ENCODE results near the gene TOM1L2. TPM values are rescaled to one million over a fixed set of nuclear protein-coding genes. Genes with fewer than 3 reads are reported as not detected.
A peak's percentile ranks its signal among the peaks of the same experiment; 100 is the strongest.

Gene TOM1L2
- total RNA-seq, 1 experiment from 2014 or later: 77.1 TPM

- in situ Hi-C loops (cut with HindIII; ENCODE audit: low sequenced_read_pairs): no loop called here
- DNase-seq (ENCODE audit: low spot score): no peak
These were observed 151.6 kb downstream of the TOM1L2 start for GRCh38 chr17:17820463-17821158.

- in situ Hi-C loops (cut with HindIII; ENCODE audit: low sequenced_read_pairs): no loop called here
- no peak for DNase-seq (ENCODE audit: low spot score)
These were observed 152.2 kb downstream of the TOM1L2 start for GRCh38 chr17:17820046-17820445.

DNA sequence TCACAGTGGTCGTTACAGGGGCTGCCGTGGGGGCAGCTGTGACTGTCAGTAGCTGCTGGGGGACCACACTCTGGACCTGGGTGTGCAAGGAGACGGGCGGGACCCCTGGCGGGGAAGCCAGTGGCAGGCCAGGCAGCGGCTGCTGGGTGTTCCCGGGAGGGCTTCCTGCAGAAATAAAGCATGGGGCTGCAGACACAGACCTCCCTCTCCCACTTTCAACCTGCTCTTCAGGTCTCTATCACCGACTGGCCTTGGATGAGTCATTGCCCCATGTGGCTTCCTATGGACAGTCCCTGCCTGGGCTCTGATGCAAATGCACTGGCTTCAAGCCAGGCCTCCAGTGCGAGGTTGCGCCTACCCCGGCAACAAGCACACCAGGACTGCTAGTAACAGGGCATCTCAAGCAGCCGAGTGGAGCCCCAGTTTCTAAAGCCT is 152.6 kb downstream of the TOM1L2 start:
- in situ Hi-C loops (cut with HindIII; ENCODE audit: low sequenced_read_pairs): no loop called here
- peak; percentile 56 for DNase-seq (ENCODE audit: low spot score)

- no peak for DNase-seq (ENCODE audit: low spot score)
- in situ Hi-C loops (cut with HindIII; ENCODE audit: low sequenced_read_pairs): no loop called here
These were observed 153.1 kb downstream of the TOM1L2 start for GRCh38 chr17:17819111-17819510.

DNA sequence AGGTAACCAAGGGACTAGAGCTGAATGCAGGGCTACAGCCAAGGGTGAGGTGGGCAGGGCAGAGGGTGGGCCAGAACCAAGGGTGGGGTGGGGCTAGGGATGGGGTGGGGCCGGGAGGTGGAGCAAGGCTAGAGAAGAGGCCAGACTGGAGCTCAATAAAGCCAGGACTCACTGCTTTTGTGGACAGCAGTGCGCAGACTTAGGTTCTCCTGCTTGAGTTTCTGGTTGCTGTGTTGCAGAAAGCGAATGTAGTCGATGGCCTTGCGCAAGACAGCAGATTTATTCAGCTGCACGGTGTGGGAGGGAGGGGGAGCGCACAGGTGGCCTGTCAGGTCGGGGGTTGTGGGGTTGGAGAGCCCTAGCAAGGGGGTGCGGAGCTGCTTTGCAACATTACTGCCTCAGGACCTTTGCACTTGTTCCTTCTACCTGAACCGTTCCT is 154.1 kb downstream of the TOM1L2 start:
- in situ Hi-C loops (cut with HindIII; ENCODE audit: low sequenced_read_pairs): no loop called here
- DNase-seq (ENCODE audit: low spot score): peak; percentile 46

- no peak for DNase-seq (ENCODE audit: low spot score)
- in situ Hi-C loops (cut with HindIII; ENCODE audit: low sequenced_read_pairs): no loop called here
These were observed 154.7 kb downstream of the TOM1L2 start for GRCh38 chr17:17817552-17817947.

DNA sequence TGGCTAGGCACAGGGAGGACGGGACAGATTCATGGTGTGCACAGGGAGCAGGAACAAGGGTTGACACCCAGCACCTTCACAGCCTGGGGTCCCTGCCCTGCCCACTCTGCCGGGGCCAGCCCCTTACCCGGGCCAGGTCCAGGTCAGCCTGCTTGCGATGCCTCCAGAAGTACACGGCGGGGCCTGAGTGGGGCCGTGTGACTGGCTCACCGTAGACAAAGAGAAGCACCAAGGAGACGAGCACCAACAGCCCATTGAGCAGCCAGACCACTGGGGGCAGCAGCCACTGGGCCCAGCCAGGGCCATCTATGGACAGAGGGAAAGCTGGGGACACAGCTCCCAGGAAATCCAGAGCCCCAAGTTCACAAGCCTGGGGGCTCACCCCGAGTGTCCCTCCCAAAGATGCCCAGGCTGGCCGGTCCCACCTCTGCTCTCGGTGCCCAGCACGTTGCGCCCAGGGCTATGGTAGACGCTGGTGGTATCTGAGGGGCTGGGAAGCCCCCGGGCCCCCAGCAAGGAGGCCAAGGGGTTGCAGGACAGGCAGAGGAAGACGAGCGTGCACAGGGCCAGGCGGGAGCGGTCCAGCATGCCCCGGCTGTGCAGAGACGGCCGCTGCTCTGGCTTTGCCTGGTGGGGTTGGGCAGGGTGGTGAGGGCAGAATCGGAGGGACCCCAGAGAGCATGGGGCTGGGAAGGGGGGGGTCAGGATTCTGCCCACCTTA is 155.2 kb downstream of the TOM1L2 start:
- DNase-seq (ENCODE audit: low spot score): no peak
- in situ Hi-C loops (cut with HindIII; ENCODE audit: low sequenced_read_pairs): no loop called here

DNA sequence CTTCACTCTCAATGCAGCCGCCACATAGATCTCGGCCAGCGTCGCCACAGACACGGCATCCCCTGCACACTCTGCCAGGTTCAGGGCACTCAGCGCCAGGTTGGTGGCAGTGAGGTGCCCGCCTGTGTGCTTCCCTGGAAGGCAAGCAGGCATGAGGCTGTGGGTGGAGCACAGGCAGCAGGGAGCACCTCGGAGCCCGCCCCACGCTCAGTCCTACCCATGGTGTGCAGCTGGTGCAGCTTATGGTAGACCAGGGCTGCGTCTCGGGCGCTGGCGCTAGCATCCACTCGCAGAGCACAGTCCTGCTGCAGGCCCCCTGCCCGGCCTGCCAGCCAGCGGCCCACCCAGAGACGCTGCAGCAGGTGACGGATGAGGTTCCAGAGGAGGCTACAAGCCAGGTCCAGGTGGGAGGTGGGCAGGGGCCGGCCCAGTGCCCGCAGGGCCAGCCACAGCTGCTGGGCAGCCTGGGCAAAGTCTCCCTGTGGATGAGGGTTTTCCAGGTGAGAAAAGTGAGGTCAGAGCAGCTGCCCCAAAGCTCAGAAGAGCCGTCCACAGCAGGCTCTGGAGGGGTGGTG is 155.9 kb downstream of the TOM1L2 start:
- peak; percentile 70 for DNase-seq (ENCODE audit: low spot score)
- in situ Hi-C loops (cut with HindIII; ENCODE audit: low sequenced_read_pairs): no loop called here

DNA sequence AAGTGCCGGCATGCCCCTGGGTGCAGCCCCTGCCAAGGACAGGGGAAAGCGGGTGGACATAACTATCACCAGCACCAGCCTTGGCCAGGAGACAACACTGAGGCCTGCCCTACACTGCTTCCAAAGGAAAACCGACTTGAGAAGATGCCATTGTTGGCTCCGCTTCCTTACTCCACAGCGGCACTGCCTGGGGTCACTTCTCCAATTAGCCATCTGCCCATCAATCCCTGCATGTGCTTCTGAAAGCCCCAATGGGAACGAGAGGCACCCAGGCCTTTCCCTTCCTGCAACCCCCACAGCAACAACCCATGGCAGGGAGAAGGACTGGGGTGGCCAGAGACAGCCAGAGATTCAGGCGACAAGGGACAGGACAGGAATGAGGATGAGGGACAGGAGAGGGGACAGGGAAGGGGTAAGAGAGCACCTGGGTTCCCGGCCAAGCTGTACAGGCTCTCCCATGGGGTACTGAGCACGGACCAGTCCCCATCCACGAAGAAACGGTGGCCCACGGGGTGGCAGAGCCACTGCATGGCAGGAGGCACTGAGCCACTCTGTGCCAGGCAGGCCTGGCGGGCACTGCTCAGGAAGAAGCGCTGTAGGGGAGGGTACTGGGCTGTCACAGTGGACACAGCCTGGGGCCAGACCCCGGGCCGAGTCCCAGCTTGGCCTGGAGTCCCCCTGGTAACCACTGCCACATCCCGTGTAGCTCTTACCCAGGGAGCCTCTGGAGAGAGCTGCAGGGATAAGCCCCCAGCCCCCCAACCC is 156.6 kb downstream of the TOM1L2 start:
- in situ Hi-C loops (cut with HindIII; ENCODE audit: low sequenced_read_pairs): no loop called here

DNA sequence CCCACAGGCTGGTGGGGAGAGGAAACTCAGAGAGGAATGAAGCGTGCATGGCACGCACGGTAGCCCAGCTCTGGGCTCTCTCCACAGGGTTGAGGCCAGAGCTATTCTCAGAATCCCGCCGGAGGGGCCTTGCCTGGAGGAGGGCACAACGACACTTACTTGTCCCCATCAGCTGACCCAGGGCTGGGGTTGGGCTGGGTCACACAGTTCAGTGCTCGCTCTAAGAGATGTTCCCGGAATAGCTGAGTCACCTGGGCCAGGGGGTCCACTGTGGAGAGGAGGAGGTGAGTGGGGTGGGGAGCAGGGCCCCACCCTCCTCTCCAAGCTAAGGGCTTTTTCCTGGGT is 157.2 kb downstream of the TOM1L2 start:
- in situ Hi-C loops (cut with HindIII; ENCODE audit: low sequenced_read_pairs): no loop called here
- no peak for DNase-seq (ENCODE audit: low spot score)

More for the DNA sequence above, 156.6 kb downstream of the TOM1L2 start:
- peak; percentile 84 for DNase-seq (ENCODE audit: low spot score)

GRCh38 chr17:17814162-17815061 is 157.8 kb downstream of the TOM1L2 start:
- in situ Hi-C loops (cut with HindIII; ENCODE audit: low sequenced_read_pairs): no loop called here

DNA sequence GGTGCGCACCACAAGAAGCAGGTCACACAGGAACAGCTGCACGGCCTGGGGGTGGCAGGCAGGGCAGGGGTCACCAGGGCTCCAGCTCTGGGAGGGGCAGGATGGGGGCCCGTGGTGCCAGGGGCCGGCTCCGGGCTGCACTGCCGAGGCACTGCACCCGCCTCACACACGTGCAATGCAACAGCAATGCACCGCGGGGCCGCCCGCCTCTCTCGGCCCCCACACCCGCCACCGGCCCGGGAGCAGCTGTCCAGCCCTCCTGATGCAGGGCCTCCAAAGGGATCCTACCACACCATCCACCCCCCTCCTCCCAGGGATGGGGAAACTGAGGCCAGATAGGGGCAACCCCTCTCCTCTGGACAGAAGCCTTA is 158.5 kb downstream of the TOM1L2 start:
- DNase-seq (ENCODE audit: low spot score): no peak
- in situ Hi-C loops (cut with HindIII; ENCODE audit: low sequenced_read_pairs): no loop called here

More at GRCh38 chr17:17814162-17815061, 157.8 kb downstream of the TOM1L2 start:
- peak; percentile 76 for DNase-seq (ENCODE audit: low spot score)

- no peak for DNase-seq (ENCODE audit: low spot score)
- in situ Hi-C loops (cut with HindIII; ENCODE audit: low sequenced_read_pairs): no loop called here
These were observed 159.0 kb downstream of the TOM1L2 start for GRCh38 chr17:17813055-17813724.

DNA sequence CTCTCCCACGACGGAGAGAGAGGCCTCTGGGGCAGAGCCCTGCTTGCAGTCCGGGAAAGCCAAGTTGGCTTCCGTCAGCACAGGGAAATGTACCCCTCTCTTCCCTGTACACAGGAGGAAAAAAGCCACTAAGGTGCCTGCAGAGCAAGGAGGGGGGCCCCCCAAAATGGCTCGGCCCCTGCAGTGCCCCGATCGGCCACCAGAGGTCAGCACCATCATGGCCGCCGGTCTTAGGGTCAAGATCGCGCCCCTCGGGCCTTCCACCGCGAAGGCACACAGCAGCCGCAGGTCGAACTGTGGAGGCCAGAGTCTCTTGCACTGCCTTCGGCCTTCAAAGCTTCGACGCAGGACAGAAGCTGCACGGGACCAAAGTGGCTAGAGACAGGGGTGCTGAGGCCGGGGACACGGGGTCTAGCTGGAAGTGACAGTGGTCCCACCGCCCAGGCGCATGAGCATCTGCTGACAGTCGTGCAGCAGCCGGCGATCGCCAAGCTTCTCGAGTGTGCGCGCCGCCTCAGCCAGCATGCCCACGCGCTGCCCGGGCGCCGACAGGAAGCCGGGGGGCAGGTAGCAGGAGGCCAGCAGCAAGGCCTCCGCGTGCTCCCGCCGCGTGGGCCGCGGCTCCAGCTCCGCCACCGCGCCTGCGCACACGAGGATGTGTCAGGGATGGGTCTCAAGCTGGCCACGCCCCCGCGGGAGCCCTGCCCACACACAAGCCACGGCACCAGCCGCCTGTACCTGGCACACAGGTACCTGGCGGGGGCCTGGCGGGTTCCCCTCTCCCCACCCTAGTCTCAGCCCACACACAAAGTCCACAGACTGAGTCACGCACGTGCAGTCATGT is 159.8 kb downstream of the TOM1L2 start:
- in situ Hi-C loops (cut with HindIII; ENCODE audit: low sequenced_read_pairs): no loop called here
- peak; percentile 74 for DNase-seq (ENCODE audit: low spot score)

GRCh38 chr17:17811381-17812210 is 160.6 kb downstream of the TOM1L2 start:
- DNase-seq (ENCODE audit: low spot score): peak; percentile 40
- in situ Hi-C loops (cut with HindIII; ENCODE audit: low sequenced_read_pairs): no loop called here

GRCh38 chr17:17810895-17811248 is 161.3 kb downstream of the TOM1L2 start:
- in situ Hi-C loops (cut with HindIII; ENCODE audit: low sequenced_read_pairs): no loop called here
- DNase-seq (ENCODE audit: low spot score): no peak
